Measurements from ENCODE around the gene FXYD4.

- TF ChIP-seq TCF12 (IDR thresholded peaks at IDR 0.05; ENCODE audit: low read depth): no peak
- TF ChIP-seq EP300 (IDR thresholded peaks at IDR 0.05; ENCODE audit: borderline replicate concordance): no peak
- no peak for TF ChIP-seq RAD21 (IDR thresholded peaks at IDR 0.05; ENCODE audit: low read depth)
- TF ChIP-seq, protein P1, sequence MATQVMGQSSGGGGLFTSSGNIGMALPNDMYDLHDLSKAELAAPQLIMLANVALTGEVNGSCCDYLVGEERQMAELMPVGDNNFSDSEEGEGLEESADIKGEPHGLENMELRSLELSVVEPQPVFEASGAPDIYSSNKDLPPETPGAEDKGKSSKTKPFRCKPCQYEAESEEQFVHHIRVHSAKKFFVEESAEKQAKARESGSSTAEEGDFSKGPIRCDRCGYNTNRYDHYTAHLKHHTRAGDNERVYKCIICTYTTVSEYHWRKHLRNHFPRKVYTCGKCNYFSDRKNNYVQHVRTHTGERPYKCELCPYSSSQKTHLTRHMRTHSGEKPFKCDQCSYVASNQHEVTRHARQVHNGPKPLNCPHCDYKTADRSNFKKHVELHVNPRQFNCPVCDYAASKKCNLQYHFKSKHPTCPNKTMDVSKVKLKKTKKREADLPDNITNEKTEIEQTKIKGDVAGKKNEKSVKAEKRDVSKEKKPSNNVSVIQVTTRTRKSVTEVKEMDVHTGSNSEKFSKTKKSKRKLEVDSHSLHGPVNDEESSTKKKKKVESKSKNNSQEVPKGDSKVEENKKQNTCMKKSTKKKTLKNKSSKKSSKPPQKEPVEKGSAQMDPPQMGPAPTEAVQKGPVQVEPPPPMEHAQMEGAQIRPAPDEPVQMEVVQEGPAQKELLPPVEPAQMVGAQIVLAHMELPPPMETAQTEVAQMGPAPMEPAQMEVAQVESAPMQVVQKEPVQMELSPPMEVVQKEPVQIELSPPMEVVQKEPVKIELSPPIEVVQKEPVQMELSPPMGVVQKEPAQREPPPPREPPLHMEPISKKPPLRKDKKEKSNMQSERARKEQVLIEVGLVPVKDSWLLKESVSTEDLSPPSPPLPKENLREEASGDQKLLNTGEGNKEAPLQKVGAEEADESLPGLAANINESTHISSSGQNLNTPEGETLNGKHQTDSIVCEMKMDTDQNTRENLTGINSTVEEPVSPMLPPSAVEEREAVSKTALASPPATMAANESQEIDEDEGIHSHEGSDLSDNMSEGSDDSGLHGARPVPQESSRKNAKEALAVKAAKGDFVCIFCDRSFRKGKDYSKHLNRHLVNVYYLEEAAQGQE (IDR thresholded peaks at IDR 0.05; ENCODE audit: low read depth): no peak
- TF ChIP-seq TAF1 (IDR thresholded peaks at IDR 0.05; ENCODE audit: low read depth): no peak
- TF ChIP-seq CREB1 (IDR thresholded peaks at IDR 0.05; ENCODE audit: low read depth): no peak
- TF ChIP-seq CEBPB (IDR thresholded peaks at IDR 0.05): no peak
Measured at GRCh38 chr10:43395571-43396060, 24.2 kb downstream of the FXYD4 start.

All from Ishikawa (cell line).